CD4-positive, alpha-beta T cell treated with Interleukin-1 beta for 1 hour (primary cell): ENCODE results near the gene SLCO2A1.

Experiments
- DNase-seq, 2 donors: peaks; one replicate each; pipeline ENCODE4 v3.0.0-alpha.2; 2020 to 2022

The SLCO2A1 gene

GRCh38 chr3:134060561-134061385 lies 31.0 kb upstream of the SLCO2A1 start:
- no peak for DNase-seq

DNA sequence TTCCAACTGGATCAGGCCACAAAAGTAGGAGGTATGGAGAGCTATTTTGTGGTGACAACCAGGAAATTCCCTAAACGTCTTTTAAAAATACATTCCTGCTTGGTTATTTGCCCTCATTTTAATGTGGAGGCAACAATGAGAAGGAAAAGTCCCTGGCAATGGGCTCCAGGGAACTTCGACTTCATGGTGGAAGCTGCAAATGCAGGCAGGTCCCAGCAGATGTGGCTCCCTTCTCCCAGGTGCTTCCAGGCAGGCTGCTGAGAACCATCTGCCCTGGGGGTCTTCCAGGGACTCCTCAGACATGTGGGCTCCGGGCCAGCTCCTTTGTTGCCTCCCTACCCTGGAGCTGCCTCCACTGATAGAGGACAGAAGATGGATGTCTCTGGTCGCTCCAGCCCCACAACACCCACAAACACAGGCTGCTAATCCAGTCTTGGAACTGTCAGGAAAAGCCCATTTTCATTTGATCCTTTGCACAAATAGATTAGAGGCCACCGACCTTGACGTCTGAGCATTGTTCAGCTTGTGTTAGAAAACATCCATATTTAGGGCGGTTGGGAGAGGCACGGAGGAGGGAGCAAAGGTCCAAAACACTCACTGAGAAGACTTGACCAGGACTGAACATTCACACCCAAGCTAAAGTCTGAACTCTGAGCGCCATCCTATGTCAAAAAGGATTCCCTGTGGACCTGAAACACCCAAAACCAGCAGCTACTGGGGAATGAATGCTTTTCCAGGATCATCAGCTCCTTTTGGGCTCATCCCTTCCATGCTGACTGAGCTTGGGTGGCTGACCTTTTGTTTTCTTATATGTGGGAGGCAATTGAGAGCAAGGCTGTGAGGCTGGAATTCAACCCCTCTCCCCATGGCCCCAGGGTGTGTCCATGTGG lies 30.2 kb upstream of the SLCO2A1 start:
- no peak for DNase-seq

- no peak for DNase-seq
Measured at GRCh38 chr3:134059035-134059601, 29.4 kb upstream of the SLCO2A1 start.

GRCh38 chr3:134057654-134058110 lies 28.0 kb upstream of the SLCO2A1 start:
- DNase-seq, result no peak

- no peak for DNase-seq
Measured at GRCh38 chr3:134057006-134057653, 27.4 kb upstream of the SLCO2A1 start.

DNA sequence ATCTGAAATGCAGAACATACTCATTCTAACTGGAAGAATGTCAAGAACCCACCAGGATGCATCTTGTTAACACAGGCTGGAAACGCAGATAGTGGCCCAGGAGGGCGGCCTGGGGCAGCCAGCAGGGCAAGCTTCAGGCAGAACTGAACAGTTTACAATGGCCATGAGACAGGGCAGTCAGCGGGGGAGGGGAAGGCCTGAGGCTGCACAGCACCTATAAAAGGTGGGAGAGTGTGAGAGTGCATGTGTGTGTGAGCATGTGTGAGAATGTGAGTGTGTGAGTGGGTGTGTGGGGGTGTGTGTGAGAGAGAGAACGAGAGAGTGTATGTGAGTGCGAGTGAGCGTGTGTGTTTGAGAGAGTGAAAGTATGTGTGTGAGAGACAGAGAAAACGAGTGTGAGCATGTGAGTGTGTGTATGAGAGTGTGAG lies 26.8 kb upstream of the SLCO2A1 start:
- no peak for DNase-seq

GRCh38 chr3:134055661-134056060 lies 25.9 kb upstream of the SLCO2A1 start:
- DNase-seq, result no peak

GRCh38 chr3:134054881-134055280 lies 25.2 kb upstream of the SLCO2A1 start:
- no peak for DNase-seq

GRCh38 chr3:134054231-134054630 lies 24.5 kb upstream of the SLCO2A1 start:
- DNase-seq, result no peak

- no peak for DNase-seq
Measured at GRCh38 chr3:134052370-134052769, 22.6 kb upstream of the SLCO2A1 start.

DNA sequence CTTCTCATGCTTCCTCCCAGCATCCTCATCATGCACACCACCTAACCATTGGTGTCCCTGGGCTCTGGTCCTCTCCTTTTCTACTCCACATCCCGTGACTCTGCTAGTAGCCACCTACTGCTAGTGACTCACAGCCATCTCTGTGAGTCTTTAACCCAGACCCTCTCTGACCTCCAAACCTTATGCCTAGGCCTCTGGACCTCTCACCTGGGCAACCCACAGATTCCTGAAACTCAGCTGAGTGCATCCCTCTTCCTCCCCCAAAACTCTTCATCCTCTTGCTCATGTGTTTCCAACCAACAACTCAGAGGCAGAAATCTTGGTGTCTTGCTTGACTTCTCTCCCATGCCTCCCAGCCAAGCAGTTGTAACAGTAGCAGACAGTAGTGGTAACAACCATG lies 20.0 kb upstream of the SLCO2A1 start:
- no peak for DNase-seq

DNA sequence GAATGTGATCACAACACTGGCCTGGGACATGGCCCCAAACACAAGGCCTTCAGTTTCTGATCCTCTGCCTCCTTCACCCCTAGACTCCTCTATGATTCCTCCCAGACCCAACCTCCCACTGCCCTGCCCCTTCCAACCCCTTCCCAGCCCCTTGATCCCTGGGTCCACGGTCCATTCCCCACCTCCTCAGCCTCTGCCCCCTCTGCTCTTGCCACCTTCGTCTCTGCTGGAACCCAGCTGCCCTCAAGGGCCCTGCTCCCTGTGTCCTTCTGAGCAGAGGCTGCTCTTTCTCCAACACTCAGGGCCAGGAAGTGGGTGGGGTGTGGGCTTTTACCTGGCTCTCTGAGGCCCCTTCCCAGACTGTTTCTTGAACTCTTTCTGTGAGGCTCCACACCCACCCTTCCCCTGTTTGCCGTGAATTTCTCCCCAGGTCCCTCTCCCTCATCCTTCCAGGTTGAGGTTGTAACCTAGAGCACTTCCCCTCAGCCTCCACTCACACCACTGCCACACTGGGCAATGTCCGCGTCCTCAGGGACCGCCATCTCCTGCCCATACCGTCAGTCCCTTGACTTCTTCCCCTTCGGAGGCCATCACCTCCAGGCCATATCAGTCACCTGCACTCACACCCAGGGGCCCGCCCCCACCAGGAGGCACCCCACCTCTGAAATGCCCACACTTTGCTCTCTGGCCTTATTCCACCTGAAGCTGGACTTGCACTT lies 18.7 kb upstream of the SLCO2A1 start:
- no peak for DNase-seq

- no peak for DNase-seq
Measured at GRCh38 chr3:134044459-134044858, 14.7 kb upstream of the SLCO2A1 start.

GRCh38 chr3:134040066-134040465 lies 10.3 kb upstream of the SLCO2A1 start:
- no peak for DNase-seq

- no peak for DNase-seq
Measured at GRCh38 chr3:134039161-134039862, 9.6 kb upstream of the SLCO2A1 start.

- no peak for DNase-seq
Measured at GRCh38 chr3:134038716-134039115, 9.0 kb upstream of the SLCO2A1 start.

DNA sequence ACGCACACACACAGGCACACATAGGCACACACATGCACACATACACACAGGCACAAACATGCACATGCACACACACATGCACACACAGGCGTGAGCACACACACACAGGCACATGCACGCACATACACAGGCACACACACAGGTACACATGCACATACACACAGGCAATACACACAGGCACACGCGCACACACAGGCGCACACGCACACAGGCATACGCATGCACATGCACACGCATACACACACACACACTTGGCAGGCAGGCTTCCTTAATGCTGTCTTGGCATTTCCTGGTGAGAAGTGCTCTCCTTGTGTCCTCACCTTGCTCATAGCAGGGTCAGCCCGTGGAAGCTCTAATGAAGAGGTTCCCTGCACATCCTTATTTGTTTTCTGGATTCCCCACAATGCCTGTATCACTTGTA lies 8.4 kb upstream of the SLCO2A1 start:
- no peak for DNase-seq

- DNase-seq, result no peak
Measured at GRCh38 chr3:134037168-134037567, 7.4 kb upstream of the SLCO2A1 start.

- no peak for DNase-seq
Measured at GRCh38 chr3:134036291-134036690, 6.6 kb upstream of the SLCO2A1 start.

DNA sequence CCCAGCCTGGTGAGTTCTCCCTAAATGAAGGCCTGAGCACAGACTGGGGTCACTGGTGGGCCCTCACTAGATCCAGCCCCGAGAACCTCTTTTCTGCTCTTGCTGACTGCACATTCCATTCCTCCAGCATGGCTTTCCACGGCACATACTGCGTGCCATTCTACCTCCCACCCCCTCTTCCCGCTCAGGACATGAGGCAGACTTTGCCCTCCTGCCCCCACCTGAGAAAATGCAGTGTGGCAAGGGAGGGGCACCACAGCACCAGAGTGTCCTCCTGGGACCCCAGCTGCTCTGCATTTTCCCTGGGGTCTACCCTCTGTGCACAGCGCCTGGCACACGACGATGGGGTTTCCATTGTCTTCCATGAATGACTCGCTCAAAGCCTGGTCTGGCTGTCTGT lies 6.1 kb upstream of the SLCO2A1 start:
- no peak for DNase-seq

GRCh38 chr3:134034005-134034785 lies 4.5 kb upstream of the SLCO2A1 start:
- no peak for DNase-seq
